Ishikawa (cell line): Measurements from ENCODE around the gene DEPDC7.

Experiments used
- CEBPB ChIP-seq: IDR thresholded peaks from 2 replicates; pipeline ENCODE4 v1.6.1; 2012
- CREB1 ChIP-seq: IDR thresholded peaks from 2 replicates; pipeline ENCODE4 v1.6.1; 2012; ENCODE audit warnings: low read depth
- EGR1 ChIP-seq: IDR thresholded peaks from 2 replicates; pipeline ENCODE4 v1.6.1; 2012
- EP300 ChIP-seq: IDR thresholded peaks from 2 replicates; pipeline ENCODE4 v1.6.1; 2012; ENCODE audit warnings: borderline replicate concordance
- FOXM1 ChIP-seq: IDR thresholded peaks from 2 replicates; pipeline ENCODE4 v1.6.1; 2012; ENCODE audit warnings: low read depth, borderline replicate concordance
- NFIC ChIP-seq: IDR thresholded peaks from 2 replicates; pipeline ENCODE4 v1.6.1; 2012
- RAD21 ChIP-seq: IDR thresholded peaks from 2 replicates; pipeline ENCODE4 v1.6.1; 2012; ENCODE audit warnings: low read depth
- REST ChIP-seq: IDR thresholded peaks from 2 replicates; pipeline ENCODE4 v1.6.1; 2012; ENCODE audit warnings: low read depth, mild to moderate bottlenecking
- TAF1 ChIP-seq: IDR thresholded peaks from 2 replicates; pipeline ENCODE4 v1.6.1; 2012; ENCODE audit warnings: low read depth, mild to moderate bottlenecking
- TCF12 ChIP-seq: IDR thresholded peaks from 2 replicates; pipeline ENCODE4 v1.6.1; 2012; ENCODE audit warnings: low read depth
- TEAD4 ChIP-seq: IDR thresholded peaks from 2 replicates; pipeline ENCODE4 v1.6.1; 2012
- USF1 ChIP-seq: IDR thresholded peaks from 2 replicates; pipeline ENCODE4 v1.6.1; 2012
- YY1 ChIP-seq: IDR thresholded peaks from 2 replicates; pipeline ENCODE4 v1.6.1; 2012; ENCODE audit warnings: low read depth
- ZBTB7A ChIP-seq: IDR thresholded peaks from 2 replicates; pipeline ENCODE4 v1.6.1; 2012; ENCODE audit warnings: low read depth
- TF ChIP-seq, protein P1 (sequence below): IDR thresholded peaks from 2 replicates; pipeline ENCODE4 v1.6.1; 2012

Gene DEPDC7

GRCh38 chr11:33013755-33014154 is 1.9 kb upstream of the DEPDC7 start:
- TF ChIP-seq RAD21 = no peak
- TF ChIP-seq, protein P1, sequence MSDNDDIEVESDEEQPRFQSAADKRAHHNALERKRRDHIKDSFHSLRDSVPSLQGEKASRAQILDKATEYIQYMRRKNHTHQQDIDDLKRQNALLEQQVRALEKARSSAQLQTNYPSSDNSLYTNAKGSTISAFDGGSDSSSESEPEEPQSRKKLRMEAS = no peak
- no peak for TF ChIP-seq TAF1

GRCh38 chr11:33016654-33017053 is 976 bp downstream of the DEPDC7 start:
- TF ChIP-seq CEBPB (no peak), TEAD4 (no peak), FOXM1 (no peak), NFIC (no peak), CREB1 (no peak), ZBTB7A (no peak), REST (no peak)

- TF ChIP-seq REST (no peak), CREB1 (no peak), TEAD4 (no peak), CEBPB (no peak), YY1 (no peak), EP300 (no peak), ZBTB7A (no peak), NFIC (no peak), USF1 (no peak), RAD21 (no peak), FOXM1 (no peak), EGR1 (no peak), TAF1 (no peak), TCF12 (no peak)
- TF ChIP-seq, protein P1 = no peak
Measured at GRCh38 chr11:33017478-33017877, 1.8 kb downstream of the DEPDC7 start.

GRCh38 chr11:33017965-33018364 is 2.3 kb downstream of the DEPDC7 start:
- no peak for TF ChIP-seq USF1
- TF ChIP-seq ZBTB7A = no peak
- TF ChIP-seq, protein P1 = no peak
- no peak for TF ChIP-seq YY1
- TF ChIP-seq EGR1 = no peak
- no peak for TF ChIP-seq CREB1
- TF ChIP-seq RAD21 = no peak
- TF ChIP-seq TCF12 = no peak
- no peak for TF ChIP-seq TEAD4
- no peak for TF ChIP-seq CEBPB
- no peak for TF ChIP-seq REST
- no peak for TF ChIP-seq EP300

- TF ChIP-seq EP300 (no peak), TAF1 (no peak), CREB1 (no peak), YY1 (no peak), FOXM1 (no peak), RAD21 (no peak), TCF12 (no peak), ZBTB7A (no peak), REST (no peak), NFIC (no peak), TEAD4 (no peak), CEBPB (no peak), EGR1 (no peak), USF1 (no peak)
- TF ChIP-seq, protein P1 = no peak
Measured at GRCh38 chr11:33018840-33019239, 3.2 kb downstream of the DEPDC7 start.
